GM18867 (cell line): ENCODE data around the gene NFASC.

Source experiments
- ATAC-seq: cut with Tn5 transposase; IDR thresholded peaks from one replicate; pipeline ENCODE4 v1.9.1; 2021; ENCODE audit warnings: mild to moderate bottlenecking, moderate library complexity; ENCODE audit not compliant: unreplicated experiment

The NFASC gene

DNA sequence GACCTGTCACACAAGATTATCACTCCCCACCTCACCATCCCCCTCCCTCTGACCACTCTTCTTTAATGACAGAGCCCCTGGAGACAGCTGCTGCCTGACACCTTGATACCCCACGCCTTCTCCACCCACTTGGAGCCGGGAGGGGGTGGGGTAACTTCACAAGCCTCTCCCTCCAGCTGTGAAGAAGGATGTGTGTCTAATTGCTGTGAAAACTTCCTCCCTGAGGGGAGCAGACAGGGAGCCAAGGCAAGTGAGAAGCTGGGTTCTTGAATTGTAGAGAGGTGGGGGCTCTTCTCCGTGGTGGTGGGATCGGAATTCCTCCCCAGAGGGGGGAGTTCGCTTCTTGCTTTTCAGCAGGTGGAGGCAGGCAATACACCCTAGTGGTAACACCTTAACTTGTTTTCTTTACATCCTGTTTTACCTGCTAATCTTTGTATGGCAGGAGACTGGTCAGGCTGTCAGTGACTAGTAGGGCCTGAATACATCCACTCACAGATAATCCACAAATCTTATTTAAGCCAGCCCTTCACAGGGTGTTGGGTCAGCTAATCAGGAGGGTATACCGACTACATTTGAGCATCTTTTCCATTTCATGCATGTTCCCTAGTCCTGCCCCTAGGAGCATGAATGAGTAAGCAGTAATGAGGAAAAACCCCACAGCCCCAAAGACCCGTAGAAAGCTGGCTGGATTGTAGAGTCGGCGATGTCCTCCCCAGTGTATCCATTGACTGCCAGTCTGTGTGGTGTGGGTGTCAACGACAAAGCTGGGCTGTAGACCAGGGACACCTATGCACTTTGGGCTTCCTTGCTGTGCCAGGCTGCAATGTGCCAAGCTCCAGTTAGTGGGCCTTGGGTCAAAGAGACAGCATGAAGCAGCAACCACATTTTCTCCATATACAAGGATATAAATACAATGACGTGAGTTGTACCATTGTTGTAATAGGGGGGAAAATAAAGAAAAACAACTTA is 57.3 kb downstream of the NFASC start:
- ATAC-seq, result no peak

DNA sequence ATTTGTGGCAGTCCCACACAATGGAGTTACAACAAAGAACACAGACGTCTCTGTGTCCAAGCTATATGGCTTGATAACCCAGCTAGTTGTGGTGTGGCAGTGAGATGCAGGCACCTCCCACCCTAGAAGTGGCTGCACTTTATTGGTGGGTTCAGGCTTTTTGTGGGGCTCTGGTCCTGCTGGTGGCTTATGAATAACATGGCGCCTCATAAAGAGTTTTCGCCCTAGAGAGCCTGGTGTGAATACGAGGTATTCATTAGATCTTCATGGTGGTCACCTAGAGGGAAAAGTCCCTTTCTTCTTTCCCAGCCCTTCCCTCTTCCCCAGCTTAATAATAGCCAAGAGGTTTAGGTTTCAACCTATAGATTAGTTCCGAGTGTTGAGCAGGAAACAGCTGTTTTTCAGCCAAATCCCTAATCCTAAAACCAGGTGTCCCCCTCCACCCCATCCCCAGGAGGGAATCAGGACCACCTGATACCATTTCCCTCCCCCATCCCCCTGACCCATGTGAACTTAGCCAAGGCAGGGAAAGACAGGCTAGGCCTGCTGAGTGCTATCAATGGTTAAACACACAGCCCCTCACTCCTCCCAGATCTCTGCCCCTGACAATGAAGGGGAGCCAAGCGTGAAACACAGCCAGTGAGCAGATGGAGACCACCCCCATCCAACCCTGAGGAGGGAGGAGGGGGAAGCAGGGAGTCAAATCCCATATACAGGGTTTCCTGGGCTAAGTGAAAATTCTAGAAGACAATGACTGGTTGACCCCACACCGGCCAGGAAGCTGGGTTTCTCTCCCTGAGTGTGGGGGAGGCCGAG is 58.2 kb downstream of the NFASC start:
- ATAC-seq, result no peak

DNA sequence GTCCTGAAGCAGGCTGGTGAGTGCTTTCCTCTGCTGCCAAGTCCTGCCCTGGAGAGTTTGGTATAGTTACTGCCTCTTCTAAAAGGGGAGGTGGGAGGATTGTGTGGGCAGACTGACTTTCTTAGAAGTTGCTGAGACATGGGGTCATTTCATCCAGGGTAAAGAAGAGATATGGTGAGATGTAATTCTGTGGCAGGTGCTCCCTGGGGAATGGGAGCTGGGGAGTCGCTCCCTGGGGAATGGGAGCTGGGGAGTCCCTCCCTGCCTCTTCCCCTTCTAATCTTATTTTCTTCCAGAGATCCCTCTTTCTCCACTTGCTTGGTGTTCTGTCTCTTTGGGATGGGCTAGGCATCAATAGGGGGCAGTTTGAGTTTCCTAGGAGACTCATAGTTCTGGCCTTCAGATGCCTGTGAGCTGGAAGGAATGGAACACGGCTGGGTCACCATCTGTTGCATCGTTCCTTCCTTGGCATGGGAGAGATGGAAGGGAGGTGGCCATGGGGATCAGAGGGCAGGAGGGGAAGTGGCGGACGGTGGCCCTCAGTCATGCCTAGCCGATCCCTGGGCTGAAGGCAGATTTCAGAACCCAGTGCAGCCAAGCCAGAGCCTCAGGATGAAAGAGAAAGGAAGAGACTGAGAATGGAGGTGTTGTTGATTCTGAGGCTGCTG is 59.0 kb downstream of the NFASC start:
- no peak for ATAC-seq

DNA sequence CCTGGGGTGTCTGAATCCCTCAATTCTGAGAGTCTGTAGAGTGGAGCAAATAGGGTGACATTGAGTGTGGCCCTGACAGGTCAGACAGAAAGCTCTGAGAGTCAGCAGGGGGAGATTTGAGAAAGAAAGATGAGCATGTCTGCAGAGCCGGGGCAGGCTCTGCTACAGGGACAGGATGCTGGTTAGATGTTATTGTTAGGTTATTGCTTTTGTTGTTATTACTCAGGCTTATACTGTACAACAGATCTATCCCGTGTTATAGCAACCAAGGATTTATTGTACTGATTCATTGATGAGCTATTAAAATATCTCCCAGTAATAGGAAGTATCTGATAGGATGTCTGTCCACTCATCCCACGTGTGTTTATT is 59.5 kb downstream of the NFASC start:
- no peak for ATAC-seq

DNA sequence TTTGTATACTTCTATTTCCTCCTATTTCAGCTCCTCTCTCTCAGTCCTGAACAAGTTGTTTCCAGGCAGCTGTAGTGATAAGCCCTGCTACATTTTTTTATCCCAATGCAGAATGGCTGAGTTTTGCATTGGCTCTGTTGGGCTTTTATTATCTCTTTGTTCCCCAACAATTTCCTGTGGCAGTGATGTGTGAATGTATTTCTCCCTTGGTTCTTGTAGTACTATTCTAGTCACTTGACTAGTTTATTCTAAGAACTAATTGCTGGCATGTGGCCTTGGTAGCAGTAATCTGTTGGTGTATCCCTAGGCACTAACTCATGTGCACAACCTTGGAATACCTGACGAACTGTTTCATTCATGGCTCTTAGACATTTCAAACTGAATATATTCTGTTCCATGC is 60.7 kb downstream of the NFASC start:
- ATAC-seq, result no peak

DNA sequence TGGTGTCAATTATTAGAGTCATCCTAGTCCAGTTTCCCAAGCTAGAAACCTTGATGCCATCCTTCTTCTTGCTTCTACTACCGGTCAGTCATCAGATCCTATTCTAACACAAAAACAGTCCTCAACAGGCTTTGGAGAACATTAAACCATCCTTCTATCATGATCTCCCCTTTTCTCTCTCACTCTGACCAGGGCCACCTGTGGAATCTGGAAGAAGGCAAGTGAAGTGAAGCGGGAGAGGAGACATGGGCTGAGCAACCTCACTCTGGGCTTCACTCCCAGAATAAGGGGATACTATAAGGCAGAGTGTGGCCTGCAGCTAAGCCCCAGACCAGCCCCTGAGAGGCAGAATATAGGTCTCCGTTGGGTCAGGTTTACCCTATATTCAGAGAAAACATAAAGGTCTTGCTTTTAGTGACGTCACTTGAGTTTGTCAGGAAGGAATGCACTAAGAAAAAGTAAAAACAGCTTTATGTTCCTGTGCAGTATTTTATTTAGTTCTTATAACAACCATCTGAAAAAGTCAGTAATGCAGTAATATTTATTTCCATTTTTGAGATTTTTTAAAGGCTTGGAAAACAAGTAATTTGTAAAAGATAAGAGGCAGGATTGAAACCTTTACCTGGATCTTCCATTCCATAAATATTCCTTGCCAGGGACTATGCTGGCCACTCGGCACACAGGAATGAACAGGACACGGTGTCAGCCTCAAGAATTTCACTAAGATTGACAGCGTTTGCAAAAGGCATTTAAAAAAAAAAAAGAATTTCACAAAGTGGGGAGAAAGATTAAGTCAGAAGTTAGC is 61.3 kb downstream of the NFASC start:
- ATAC-seq, result no peak

DNA sequence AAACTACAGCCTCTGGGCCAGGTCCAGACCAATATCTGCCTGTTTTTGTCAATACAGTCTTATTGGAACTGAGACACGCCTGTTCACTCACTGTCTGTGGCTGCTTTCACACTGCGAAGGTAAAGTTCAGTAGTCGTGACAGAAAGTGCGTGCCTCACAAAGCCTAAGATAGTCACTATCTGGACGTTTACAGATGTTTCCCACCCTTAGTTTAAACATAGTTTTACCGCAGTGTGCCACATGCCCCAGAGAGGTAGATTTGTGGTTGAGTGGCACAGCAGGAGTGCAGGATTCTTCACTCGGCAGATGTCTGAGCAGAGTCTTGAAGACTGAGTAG is 61.9 kb downstream of the NFASC start:
- no peak for ATAC-seq

DNA sequence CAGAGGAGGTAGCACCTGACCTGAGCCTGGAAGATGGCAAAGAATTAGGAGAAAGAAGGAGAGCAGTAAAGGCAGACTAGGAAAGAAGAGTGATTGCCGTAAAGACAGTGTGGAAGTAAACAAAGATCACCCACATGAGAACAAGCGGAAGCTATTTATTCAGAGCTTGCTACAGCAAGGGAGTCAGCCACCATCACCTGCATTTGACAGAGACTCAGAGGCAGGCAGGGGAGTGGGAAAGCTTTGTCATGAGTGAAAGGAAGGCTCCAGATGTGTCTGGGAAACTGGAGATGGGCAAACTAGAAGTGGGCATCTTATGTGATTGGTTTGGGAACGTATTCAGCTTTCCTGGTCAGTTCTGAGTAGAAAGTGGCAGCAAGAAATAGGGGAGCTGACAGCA is 64.5 kb downstream of the NFASC start:
- ATAC-seq, result no peak

DNA sequence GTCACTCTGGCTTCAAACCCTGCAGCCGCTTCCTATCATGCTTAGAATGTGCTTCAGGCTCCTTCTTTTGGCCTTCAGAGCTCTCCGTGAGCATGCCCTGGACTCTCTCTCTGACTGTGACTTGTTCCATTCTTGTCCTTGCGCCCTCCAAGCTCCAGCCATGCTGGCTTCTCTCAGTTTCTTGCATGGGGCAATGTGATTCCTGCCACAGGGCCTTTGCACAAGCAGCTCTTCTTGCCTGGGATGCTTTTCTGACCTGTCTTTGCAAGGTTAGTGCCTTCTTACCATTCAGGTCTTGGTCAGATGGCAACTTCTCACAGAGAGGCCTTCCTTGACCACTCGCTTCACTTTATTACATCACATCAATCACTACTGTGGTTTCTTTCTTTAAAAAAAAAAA is 66.1 kb downstream of the NFASC start:
- ATAC-seq, result no peak

DNA sequence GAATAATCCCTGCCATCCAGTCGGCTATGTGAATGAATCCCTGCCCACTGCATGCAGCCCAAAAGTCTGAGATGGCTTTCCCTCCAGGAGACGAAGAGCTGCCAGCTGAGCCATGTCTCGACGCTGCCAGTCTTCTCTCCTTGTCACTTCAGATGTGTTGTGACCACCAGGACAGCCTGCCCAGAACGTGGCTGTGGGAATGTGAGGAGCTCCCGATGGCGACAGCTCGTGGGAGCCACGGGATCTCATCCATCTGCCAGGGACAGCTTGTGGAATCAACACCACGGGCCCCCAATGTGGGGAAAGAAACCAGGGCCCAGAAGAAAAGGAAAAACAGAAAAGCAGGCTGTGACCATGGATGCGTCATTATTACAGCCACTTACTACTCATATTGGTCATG is 67.2 kb downstream of the NFASC start:
- no peak for ATAC-seq

DNA sequence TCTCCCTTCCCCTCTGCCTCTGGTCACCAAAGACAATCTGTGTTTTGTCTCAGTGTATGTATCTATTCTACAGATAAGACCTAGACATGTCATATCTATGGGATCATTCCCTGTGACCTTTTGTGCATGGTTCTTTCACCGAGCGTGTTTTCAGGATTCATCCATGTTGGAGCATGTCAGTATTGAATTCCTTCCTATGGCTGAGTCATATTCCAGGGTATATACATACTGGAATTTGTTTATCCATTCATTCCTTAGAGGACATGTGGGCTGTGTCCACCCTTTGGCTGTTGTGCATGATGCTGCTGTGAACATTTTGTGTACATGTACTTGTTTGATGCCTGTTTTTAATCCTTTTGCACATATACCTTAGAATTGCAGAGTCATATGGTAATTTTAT is 69.9 kb downstream of the NFASC start:
- ATAC-seq, result no peak

DNA sequence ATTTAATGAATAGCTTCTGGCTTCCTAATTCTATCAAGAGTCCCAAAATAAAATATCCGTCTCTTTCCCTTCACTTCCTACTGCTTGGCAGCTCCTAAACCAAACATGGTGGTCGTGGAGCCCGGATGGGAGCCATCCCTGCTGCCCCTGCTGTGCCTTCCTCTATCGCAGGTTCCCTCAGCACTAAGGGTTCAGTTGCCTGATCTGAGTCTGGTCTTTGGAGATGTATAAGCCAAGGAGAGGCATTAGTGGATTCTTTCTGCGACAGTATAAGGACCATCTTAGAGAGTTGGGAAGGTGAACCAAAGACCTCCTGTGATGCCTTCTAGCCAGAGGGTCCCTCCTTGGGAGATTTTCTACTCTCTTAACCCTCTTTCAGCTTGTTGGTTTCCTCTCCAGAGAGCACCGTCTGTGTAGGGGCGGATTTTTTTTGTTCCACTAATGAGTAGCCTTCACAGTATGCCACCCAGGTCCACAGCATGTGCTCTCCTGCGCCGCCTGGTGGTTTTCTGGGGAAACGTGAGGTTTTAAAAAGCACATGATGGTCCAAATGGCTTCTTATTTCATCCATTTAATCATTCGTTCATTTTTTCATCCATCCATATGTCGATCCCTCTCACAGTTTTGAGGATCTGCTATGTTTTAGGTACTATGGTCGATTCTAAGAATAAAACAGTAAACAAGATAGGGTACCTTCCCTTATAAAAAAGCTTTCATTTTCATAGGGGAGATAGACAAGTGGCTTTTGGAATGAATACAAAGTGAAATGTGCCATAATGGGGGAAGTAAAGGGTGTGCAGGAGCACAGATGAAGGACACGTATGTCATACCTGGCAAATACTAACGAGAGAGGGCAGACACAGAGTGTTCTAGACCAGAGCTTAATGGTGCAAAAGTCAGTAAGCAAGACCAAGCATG is 71.0 kb downstream of the NFASC start:
- no peak for ATAC-seq

DNA sequence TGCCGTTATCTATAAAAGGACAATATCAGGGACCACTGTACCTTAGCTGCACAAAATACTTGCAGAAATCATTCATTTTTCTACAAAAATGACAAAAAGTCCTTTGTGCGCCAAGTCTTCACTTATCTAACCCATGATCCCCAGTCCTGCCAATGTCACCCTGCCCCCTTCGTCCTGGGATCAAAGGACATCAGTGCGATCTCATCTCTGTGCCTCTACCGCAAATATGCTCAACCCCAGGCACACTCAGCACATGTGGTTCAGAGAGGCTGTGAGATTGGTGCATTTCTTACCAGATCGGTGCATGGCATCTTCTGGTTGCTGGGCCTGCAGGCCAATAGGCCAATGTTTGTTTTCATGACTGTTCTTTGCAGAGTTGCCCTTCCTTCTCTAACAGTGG is 72.8 kb downstream of the NFASC start:
- ATAC-seq, result no peak

DNA sequence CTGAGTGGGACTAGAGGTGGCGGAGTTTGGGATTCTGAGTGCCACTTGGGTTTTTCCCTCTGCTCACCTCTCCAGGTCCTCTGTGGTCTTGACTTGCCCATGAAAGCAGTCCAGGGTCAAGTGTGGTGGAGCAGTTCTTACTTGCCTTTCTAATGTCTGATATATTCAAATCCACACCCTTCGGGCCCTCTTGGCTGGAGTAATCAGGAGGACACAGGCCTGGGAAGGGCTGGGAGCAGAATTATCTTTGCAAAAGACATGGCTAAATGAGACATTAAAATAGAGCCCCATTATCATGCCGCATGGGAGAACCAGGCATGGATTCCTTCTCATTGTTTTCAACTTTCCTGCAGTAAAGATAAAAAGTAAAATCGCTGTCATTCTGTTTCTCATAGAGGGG is 74.0 kb downstream of the NFASC start:
- ATAC-seq, result no peak

DNA sequence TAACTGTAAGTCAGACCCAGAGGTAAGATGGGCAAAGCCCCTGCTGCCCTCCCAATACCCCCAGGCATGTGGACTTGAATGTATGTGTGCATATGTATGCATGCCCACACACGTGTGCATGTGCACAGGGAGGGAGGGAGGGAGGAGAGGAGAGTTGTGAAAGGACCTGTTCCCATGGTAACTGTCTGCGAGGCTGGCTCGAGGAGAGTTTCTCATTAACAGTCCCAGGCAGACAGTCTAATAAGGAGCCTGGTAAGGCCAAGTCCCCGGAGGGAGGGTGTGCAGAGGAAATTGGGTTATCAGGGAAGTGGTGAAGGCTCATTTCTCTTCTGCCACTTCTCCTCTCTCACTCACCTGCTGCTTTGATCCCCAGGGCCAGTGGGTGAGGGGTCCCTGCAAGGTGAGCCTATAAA is 74.9 kb downstream of the NFASC start:
- ATAC-seq, result no peak

DNA sequence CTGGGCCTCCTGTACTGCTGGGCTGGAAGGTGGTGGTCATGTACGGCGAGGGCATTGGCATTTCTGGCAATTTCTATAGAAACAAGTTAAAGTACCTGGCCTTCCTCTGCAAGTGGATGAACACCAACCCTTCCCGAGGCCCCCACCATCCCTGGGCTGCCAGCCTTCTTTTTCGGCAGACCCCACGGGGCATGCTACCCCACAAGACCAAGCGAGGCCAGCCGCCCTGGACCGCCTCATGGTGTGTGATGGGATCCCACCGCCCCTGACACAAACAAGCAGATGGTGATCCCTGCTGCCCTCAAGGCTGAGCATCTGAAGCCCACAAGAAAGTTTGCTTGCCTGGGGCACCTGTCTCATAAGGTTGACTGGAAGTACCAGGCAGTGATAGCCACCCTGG is 76.0 kb downstream of the NFASC start:
- no peak for ATAC-seq

DNA sequence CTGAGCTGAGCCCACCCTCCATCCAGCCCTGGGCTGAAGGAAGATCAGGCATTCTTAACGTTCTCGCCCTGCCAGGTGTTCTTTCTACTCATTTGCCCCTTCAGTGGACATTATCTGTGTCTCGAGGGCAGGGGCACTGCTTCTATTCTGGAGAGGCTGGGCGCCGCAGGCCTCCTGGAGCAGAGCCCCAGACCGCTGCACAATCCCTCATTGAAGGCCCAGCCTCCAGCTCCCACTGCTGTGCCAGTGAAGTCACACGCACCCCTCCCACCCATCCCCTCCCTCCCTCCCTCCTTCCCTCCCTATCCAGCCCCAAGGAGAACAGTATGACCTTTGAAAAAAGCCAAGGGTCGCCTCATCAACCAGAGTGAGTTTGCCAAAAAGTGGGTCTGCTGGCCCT is 76.7 kb downstream of the NFASC start:
- no peak for ATAC-seq

DNA sequence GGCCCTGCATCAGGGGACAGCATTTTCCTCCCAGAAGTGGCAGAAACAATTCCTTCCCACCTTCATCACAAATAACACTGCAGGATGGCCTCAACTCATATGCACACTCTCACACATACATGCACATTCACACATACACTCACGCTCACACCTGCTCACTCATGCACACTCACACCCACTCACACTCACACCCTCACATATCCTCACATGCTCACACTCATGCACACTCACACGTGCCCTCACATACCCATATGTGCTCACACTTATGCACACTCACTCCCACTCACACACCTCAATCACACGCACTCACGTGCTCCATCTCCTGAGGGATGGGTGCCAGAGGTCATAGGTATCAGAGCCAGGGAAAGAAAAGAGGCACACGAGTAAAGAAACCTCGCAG is 77.1 kb downstream of the NFASC start:
- no peak for ATAC-seq

DNA sequence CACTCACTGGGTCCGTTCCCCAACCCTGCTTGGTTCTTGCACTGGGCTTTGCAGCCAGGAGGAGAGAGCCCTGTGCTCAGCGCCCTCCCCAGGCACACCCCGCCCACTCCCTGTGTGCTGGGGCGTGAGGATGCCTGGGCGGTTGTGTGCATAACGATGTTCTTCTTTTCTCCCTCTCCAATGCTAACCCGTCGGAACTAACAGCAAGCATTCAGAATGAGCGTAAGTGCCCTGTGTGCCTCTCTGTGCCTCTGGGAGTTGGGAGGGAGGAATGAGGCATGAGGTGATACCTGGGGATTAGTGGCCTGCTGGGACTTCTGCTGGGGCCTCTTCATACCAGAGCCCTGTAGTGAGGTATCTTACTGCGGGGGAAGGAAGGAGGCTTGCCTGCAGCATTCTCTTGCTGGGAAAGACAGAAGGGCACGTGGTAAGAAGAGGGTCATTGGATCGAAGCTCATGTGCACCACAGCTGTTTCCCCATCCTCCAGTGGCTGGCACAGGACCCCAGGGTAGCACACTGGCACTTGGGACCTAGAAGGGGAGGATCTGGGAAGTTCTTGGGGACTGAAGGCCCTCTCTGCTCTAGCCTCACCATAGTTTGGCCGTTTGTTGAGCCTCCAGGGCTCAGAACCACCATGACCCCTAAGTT is 79.8 kb downstream of the NFASC start:
- no peak for ATAC-seq
